Activated CD4-positive, alpha-beta T cell treated with anti-CD3 and anti-CD28 coated beads, Interleukin-2, amount 50 U/mL, for 4 hours (primary cell): Measurements from ENCODE around the gene CCNF.
"Not testable (repeated sequence)": the region's sequence is repeated elsewhere in the genome, so short reads cannot be mapped to it uniquely, and the experiment has no call there.

ENCODE experiments used
- DNase-seq, 2 experiments: peaks; one replicate each; pipeline ENCODE4 v3.0.0-alpha.2; 2020

The CCNF gene

GRCh38 chr16:2429771-2430663 lies 770 bp downstream of the CCNF start:
- no peak for DNase-seq

- no peak for DNase-seq
These were observed 3.0 kb downstream of the CCNF start for GRCh38 chr16:2432286-2432685.

- DNase-seq = no peak
These were observed 3.7 kb downstream of the CCNF start for GRCh38 chr16:2432801-2433505.

- DNase-seq = not testable (repeated sequence)
These were observed 6.0 kb downstream of the CCNF start for GRCh38 chr16:2435236-2435635.

- no peak for DNase-seq
These were observed 6.9 kb downstream of the CCNF start for GRCh38 chr16:2436110-2436509.

GRCh38 chr16:2437032-2437790 lies 8.0 kb downstream of the CCNF start:
- DNase-seq = no peak

GRCh38 chr16:2438121-2438520 lies 8.9 kb downstream of the CCNF start:
- no peak for DNase-seq

GRCh38 chr16:2439598-2439997 lies 10.4 kb downstream of the CCNF start:
- DNase-seq = no peak

GRCh38 chr16:2441143-2441804 lies 12.0 kb downstream of the CCNF start:
- DNase-seq = not testable (repeated sequence)

- no peak for DNase-seq
These were observed 14.3 kb downstream of the CCNF start for GRCh38 chr16:2443555-2443954.

- DNase-seq = no peak
These were observed 18.8 kb downstream of the CCNF start for GRCh38 chr16:2447920-2448583.

GRCh38 chr16:2449118-2449517 lies 19.9 kb downstream of the CCNF start:
- DNase-seq = no peak

- DNase-seq = no peak
These were observed 21.3 kb downstream of the CCNF start for GRCh38 chr16:2450535-2450934.

- DNase-seq = no peak
These were observed 21.7 kb downstream of the CCNF start for GRCh38 chr16:2450975-2451381.

- DNase-seq = no peak
These were observed 22.6 kb downstream of the CCNF start for GRCh38 chr16:2451851-2452320.

- DNase-seq = no peak
These were observed 23.4 kb downstream of the CCNF start for GRCh38 chr16:2452650-2453049.

GRCh38 chr16:2455081-2455845 lies 26.0 kb downstream of the CCNF start:
- no peak for DNase-seq

- DNase-seq = no peak
These were observed 27.4 kb downstream of the CCNF start for GRCh38 chr16:2456551-2457153.

- DNase-seq = no peak
These were observed 28.0 kb downstream of the CCNF start for GRCh38 chr16:2457267-2457666.

- no peak for DNase-seq
These were observed 28.7 kb downstream of the CCNF start for GRCh38 chr16:2457946-2458345.
